B cell (primary cell): ENCODE measurements around the gene KCTD7. TPM values are rescaled to one million over a fixed set of nuclear protein-coding genes. Genes with fewer than 3 reads are reported as not detected.
"Not testable (repeated sequence)": the region's sequence is repeated elsewhere in the genome, so short reads cannot be mapped to it uniquely, and the experiment has no call there.

Experiments
- ATAC-seq: fragments of 200-7000 bp; cut with Tn5 transposase; one replicate; pipeline ENCODE4 v1.10.0; 2021; ENCODE audit warnings: low read depth, mild to moderate bottlenecking, moderate number of reproducible peaks, moderate library complexity
- CTCF ChIA-PET: fragments of 350-600 bp; sonication (Branson Sonifier 250); formaldehyde crosslinking; loops from one replicate; lab custom pipeline; 2021; ENCODE audit warnings: antibody characterized with exemption, inconsistent platforms; lab: Charles Lee
- POLR2A ChIA-PET: fragments of 350-600 bp; sonication (Branson Sonifier 250); formaldehyde crosslinking; loops from one replicate; lab custom pipeline; 2021; ENCODE audit warnings: antibody characterized with exemption; lab: Charles Lee
- DNase-seq: peaks from one replicate; pipeline ENCODE4 v3.0.0; 2013
- H2AFZ ChIP-seq: 2 replicates; pipeline ENCODE4 v1.6.1; 2012; ENCODE audit warnings: mild to moderate bottlenecking, low read depth, low read length; ENCODE audit not compliant: insufficient read depth, poor library complexity, severe bottlenecking
- H3K27ac ChIP-seq, 2 donors: 1 replicate in 1 of 2; 2 replicates in 1 of 2; pipeline ENCODE4 v1.5.1; 2012 to 2013; ENCODE audit warnings: low read length in 2 of 2, mild to moderate bottlenecking in 2 of 2, moderate library complexity in 1 of 2
- H3K27me3 ChIP-seq, 4 experiments: fragments of 200-600 bp in 1 of 4; sonication (generic) in 1 of 4; replicated peaks in 1 of 4; 1 replicate in 2 of 4; 2 replicates in 2 of 4; pipeline versions ENCODE4 v1.6.1 to v1.7.0; 2013 to 2016; ENCODE audit warnings: low read length in 3 of 4, mild to moderate bottlenecking in 2 of 4, mixed read lengths in 1 of 4, moderate library complexity in 1 of 4; ENCODE audit not compliant: insufficient read depth in 4 of 4, control insufficient read depth in 3 of 4; ENCODE audit errors: control extremely low read depth in 1 of 4
- H3K36me3 ChIP-seq, 2 experiments: replicated peaks in 1 of 2; 1 replicate in 1 of 2; 2 replicates in 1 of 2; pipeline versions ENCODE4 v1.6.1 to v1.7.1; 2013; ENCODE audit warnings: low read length in 1 of 2; ENCODE audit not compliant: insufficient read depth in 2 of 2, control insufficient read depth in 1 of 2; ENCODE audit errors: control extremely low read depth in 1 of 2, extremely low read depth in 1 of 2
- H3K4me1 ChIP-seq, 2 donors: fragments of 200-600 bp in 1 of 2; sonication (generic) in 1 of 2; 1 replicate in 1 of 2; 2 replicates in 1 of 2; pipeline versions ENCODE4 v1.5.1 to v1.6.1; 2013 to 2017; ENCODE audit warnings: low read length in 2 of 2; ENCODE audit not compliant: control insufficient read depth in 2 of 2, insufficient read depth in 2 of 2
- H3K4me2 ChIP-seq: replicated peaks from 2 replicates; pipeline ENCODE3; 2012; ENCODE audit warnings: mild to moderate bottlenecking, low read depth, low read length; ENCODE audit not compliant: poor library complexity, severe bottlenecking
- H3K4me3 ChIP-seq, 5 experiments: fragments of 200-600 bp in 1 of 5; sonication (generic) in 1 of 5; 1 replicate in 3 of 5; 2 replicates in 2 of 5; pipeline versions ENCODE4 v1.5.1 to v1.7.0; 2011 to 2016; ENCODE audit warnings: low read length in 4 of 5, mild to moderate bottlenecking in 4 of 5, low read depth in 2 of 5, control low read depth in 1 of 5, moderate library complexity in 1 of 5; ENCODE audit not compliant: insufficient read depth in 1 of 5; ENCODE audit errors: control extremely low read depth in 1 of 5, extremely low read depth in 1 of 5
- H3K79me2 ChIP-seq: fragments of 200-600 bp; sonication (generic); one replicate; pipeline ENCODE4 v1.6.0; 2016; ENCODE audit warnings: low read length; ENCODE audit not compliant: control insufficient read depth, insufficient read depth
- H3K9ac ChIP-seq: fragments of 200-600 bp; sonication (generic); 2 replicates; pipeline ENCODE4 v1.6.1; 2017; ENCODE audit warnings: mild to moderate bottlenecking, low read length, moderate library complexity
- H3K9me3 ChIP-seq, 3 donors: one replicate each; pipeline versions ENCODE4 v1.6.1 to v1.7.1; 2013; ENCODE audit warnings: low read length in 2 of 3; ENCODE audit not compliant: control insufficient read depth in 2 of 3, insufficient read depth in 1 of 3; ENCODE audit errors: control extremely low read depth in 1 of 3
- H4K20me1 ChIP-seq: 2 replicates; pipeline ENCODE4 v1.6.0; 2012; ENCODE audit warnings: mild to moderate bottlenecking, low read length; ENCODE audit not compliant: insufficient read depth, control insufficient read depth, poor library complexity, severe bottlenecking
- H3K27ac Mint-ChIP-seq: one replicate; pipeline ENCODE4 v1.8.0; 2021; ENCODE audit warnings: mixed read lengths
- H3K27me3 Mint-ChIP-seq: one replicate; pipeline ENCODE4 v1.8.0; 2021; ENCODE audit warnings: mixed read lengths
- H3K4me1 Mint-ChIP-seq: one replicate; pipeline ENCODE4 v1.8.0; 2021; ENCODE audit warnings: mixed read lengths
- H3K4me3 Mint-ChIP-seq: one replicate; pipeline ENCODE4 v1.8.0; 2021; ENCODE audit warnings: mixed read lengths
- H3K9me3 Mint-ChIP-seq: one replicate; pipeline ENCODE4 v1.8.0; 2022; ENCODE audit warnings: mixed read lengths; ENCODE audit not compliant: insufficient read depth
- WGBS: methylation state at CpG from one replicate; pipeline ENCODE4 v1.1.5; 2013; ENCODE audit warnings: missing lambda C conversion rate; ENCODE audit not compliant: insufficient coverage; 5-methylcytosine and 5-hydroxymethylcytosine counted together
- intact Hi-C: fragments of 100-400 bp; cut with micrococcal nuclease; formaldehyde crosslinking; loops from one replicate; pipeline ENCODE4 v1.10.0; 2022
- polyA plus RNA-seq: library from polyadenylated mRNA; depleted of rRNA; stranded (reverse); fragments of >200 nt; gene quantifications from 2 replicates; pipeline ENCODE4 v1.2.3, GENCODE V29; 2012
- total RNA-seq, 2 donors: library from RNA; stranded (reverse); fragments of 120-200 nt in 1 of 2; gene quantifications; 1 replicate in 1 of 2; 2 replicates in 1 of 2; pipeline versions ENCODE4 v1.2.3 to v1.2.4, GENCODE V29; 2013 to 2022

KCTD7 gene
- total and polyA plus RNA-seq, 2 donors (not counting 1 experiment from before 2014, with no cell fraction given), result 44.4 to 48.2 TPM

- ATAC-seq, H3K27me3 ChIP-seq, H3K9me3 Mint-ChIP-seq, H2AFZ ChIP-seq, H3K9ac ChIP-seq, H3K4me3 ChIP-seq, H3K4me2 ChIP-seq, DNase-seq, H3K9me3 ChIP-seq, H3K36me3 ChIP-seq, H3K27me3 Mint-ChIP-seq, CTCF ChIA-PET, intact Hi-C loops, POLR2A ChIA-PET: not testable (repeated sequence)
- Mint-ChIP-seq H3K4me1 (peaks cover 57% of the 10 kb centered on the region), H3K27ac (peak overlapping the region; percentile 2), H3K4me3 (peak overlapping the region; percentile 57)
- Histone ChIP-seq H3K4me1 (peaks cover 13 to 27% of the 10 kb centered on the region in 2 donors), H3K79me2 (peaks cover 98% of the 10 kb centered on the region), H3K27ac (peak overlapping the region in 1 of 2 donors; percentile 38), H4K20me1 (peaks cover 27% of the 10 kb centered on the region)
- WGBS, result 90% methylated on average over 4 of the region's 5 CpGs
These were observed 39.7 kb upstream of the KCTD7 start for GRCh38 chr7:66588856-66589570.

DNA sequence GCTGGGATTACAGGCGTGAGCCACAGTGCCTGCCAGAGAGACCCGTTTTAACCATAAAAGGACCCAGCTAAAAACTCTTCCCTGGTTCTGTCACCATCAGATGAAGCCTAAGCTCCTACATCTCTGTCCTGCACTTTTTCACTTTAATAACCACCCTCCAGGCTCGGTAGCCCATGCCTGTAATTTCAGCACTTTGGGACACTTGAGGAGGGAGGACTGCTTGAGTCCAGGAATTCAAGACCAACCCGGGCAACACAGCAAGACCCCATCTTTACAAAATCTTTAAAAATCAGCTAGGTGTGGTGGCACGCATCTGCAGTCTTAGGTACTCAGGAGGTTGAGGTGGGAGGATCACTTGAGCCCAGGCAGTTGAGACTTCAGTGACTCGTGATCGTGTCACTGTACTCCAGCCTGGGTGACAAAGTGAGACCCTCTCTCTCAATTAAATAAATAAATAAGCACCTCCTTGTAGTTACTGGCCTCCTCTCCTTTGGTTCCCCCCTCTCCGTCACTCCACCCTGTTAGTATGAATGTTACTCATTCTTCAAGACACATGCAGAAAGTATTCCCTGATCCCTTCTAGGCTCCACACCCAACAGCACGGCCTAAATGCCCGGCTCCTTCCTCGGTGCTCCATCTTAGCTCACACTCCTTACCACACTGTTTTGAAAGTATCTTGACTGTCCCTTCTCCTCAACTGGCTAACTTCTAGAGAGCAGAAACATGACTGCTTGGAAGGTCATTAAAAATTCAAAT lies 38.2 kb upstream of the KCTD7 start:
- DNase-seq, H2AFZ ChIP-seq, H3K27me3 Mint-ChIP-seq, H3K9me3 Mint-ChIP-seq, H3K4me2 ChIP-seq, H3K36me3 ChIP-seq, H3K9ac ChIP-seq, H3K27me3 ChIP-seq, POLR2A ChIA-PET, ATAC-seq, H3K9me3 ChIP-seq, CTCF ChIA-PET: not testable (repeated sequence)
- WGBS, result 94% methylated on average over 7 of the region's 11 CpGs
- Histone ChIP-seq H4K20me1 (peaks cover 19% of the 10 kb centered on the region), H3K4me1 (peaks cover 13 to 27% of the 10 kb centered on the region in 2 donors), H3K79me2 (peaks cover 98% of the 10 kb centered on the region), H3K27ac (peak overlapping the region in 1 of 2 donors; percentile 87), H3K4me3 (peak overlapping the region in 1 of 5 experiments; percentile 85)
- Mint-ChIP-seq H3K4me1 (peaks cover 51% of the 10 kb centered on the region), H3K27ac (peak overlapping the region; percentile 43), H3K4me3 (peak overlapping the region; percentile 100)
- intact Hi-C loops, result loop anchor here (5.0 kb wide), 1 partner anchor 608 kb away; the partner anchor contains the start of gene GUSB

- H3K27me3 ChIP-seq, ATAC-seq, CTCF ChIA-PET, H3K36me3 ChIP-seq, H3K9me3 ChIP-seq, H3K27me3 Mint-ChIP-seq, DNase-seq, H3K9me3 Mint-ChIP-seq: not testable (repeated sequence)
- Histone ChIP-seq H3K4me3 (peak overlapping the region; percentile 30 to 94 (median 81)), H3K4me2 (peak overlapping the region; percentile 93), H3K27ac (peak overlapping the region; percentile 42 to 87), H2AFZ (peak overlapping the region; percentile 89), H4K20me1 (peaks cover 19% of the 10 kb centered on the region), H3K9ac (peak overlapping the region; percentile 81), H3K4me1 (peaks cover 13 to 27% of the 10 kb centered on the region in 2 donors), H3K79me2 (peaks cover 94% of the 10 kb centered on the region)
- intact Hi-C loops, result loop anchor here (5.0 kb wide), 1 partner anchor 609 kb away; the partner anchor contains the start of gene GUSB
- peaks cover 49% of the 10 kb centered on the region for H3K4me1 Mint-ChIP-seq
- H3K27ac Mint-ChIP-seq, result peak overlapping the region; percentile 72
- peak overlapping the region; percentile 100 for H3K4me3 Mint-ChIP-seq
- POLR2A ChIA-PET, result interaction anchor here (0.5 to 0.6 kb wide), 2 partner anchors 90 to 630 kb away, joined by 3 to 5 read pairs; no protein-coding TSS in a partner anchor
- WGBS, result 13% methylated on average over 27 of the region's 35 CpGs
These were observed 37.5 kb upstream of the KCTD7 start for GRCh38 chr7:66591058-66591798.
